Ovary (tissue), 3 donors: ENCODE results near the gene HDGF.

Experiments used
- CTCF ChIP-seq, 3 donors: fragments of 450-650 bp in 2 of 3; fragments of 200-600 bp in 1 of 3; IDR thresholded peaks; one replicate each; pipeline versions ENCODE4 v1.5.1 to v1.8.0; 2016 to 2022; ENCODE audit warnings: antibody characterized with exemption in 3 of 3, mild to moderate bottlenecking in 1 of 3
- EP300 ChIP-seq: sonication (generic); formaldehyde crosslinking; IDR thresholded peaks from one replicate; pipeline ENCODE4 v1.6.1; 2017; ENCODE audit warnings: antibody characterized with exemption
- donor health status: DM: no; HTN: no; CAD: no.

GRCh38 chr1:156789621-156790318, 38.3 kb upstream of the HDGF start:
- no peak for TF ChIP-seq CTCF (IDR thresholded peaks at IDR 0.05)
- no peak for TF ChIP-seq EP300
